Immature natural killer cell (primary cell): ENCODE data around the gene ADD1. TPM values are rescaled to one million over a fixed set of nuclear protein-coding genes. Genes with fewer than 3 reads are reported as not detected.
"Not testable (repeated sequence)": the region's sequence is repeated elsewhere in the genome, so short reads cannot be mapped to it uniquely, and the experiment has no call there.

Experiments used
- DNase-seq, 3 donors: peaks; one replicate each; pipeline ENCODE4 v3.0.0; 2022; ENCODE audit warnings: mixed read lengths in 1 of 3
- H3K27ac Mint-ChIP-seq, 6 donors: one replicate each; pipeline ENCODE4 v1.8.0; 2020; ENCODE audit warnings: mixed read lengths in 6 of 6, mild to moderate bottlenecking in 5 of 6, inconsistent platforms in 4 of 6, moderate library complexity in 3 of 6
- H3K27me3 Mint-ChIP-seq, 3 donors: one replicate each; pipeline ENCODE4 v1.8.0; 2020 to 2021; ENCODE audit warnings: low read depth in 3 of 3, mild to moderate bottlenecking in 3 of 3, mixed read lengths in 3 of 3, moderate library complexity in 3 of 3, inconsistent platforms in 1 of 3
- H3K36me3 Mint-ChIP-seq, 3 donors: one replicate each; pipeline ENCODE4 v1.8.0; 2020; ENCODE audit warnings: mixed read lengths in 3 of 3, inconsistent platforms in 2 of 3, mild to moderate bottlenecking in 2 of 3
- H3K4me1 Mint-ChIP-seq, 2 donors: one replicate each; pipeline ENCODE4 v1.8.0; 2020; ENCODE audit warnings: inconsistent platforms in 2 of 2, mild to moderate bottlenecking in 2 of 2, mixed read lengths in 2 of 2, moderate library complexity in 1 of 2
- H3K4me3 Mint-ChIP-seq, 5 donors: one replicate each; pipeline ENCODE4 v1.8.0; 2020; ENCODE audit warnings: mild to moderate bottlenecking in 5 of 5, mixed read lengths in 5 of 5, inconsistent platforms in 3 of 5, moderate library complexity in 3 of 5
- H3K9me3 Mint-ChIP-seq, 6 donors: one replicate each; pipeline ENCODE4 v1.8.0; 2020; ENCODE audit warnings: mild to moderate bottlenecking in 6 of 6, mixed read lengths in 6 of 6, inconsistent platforms in 4 of 6, moderate library complexity in 3 of 6
- polyA plus RNA-seq, 3 donors: library from polyadenylated mRNA; unstranded; fragments of 300-500 nt; fragmentation: Illumina TruSeq; gene quantifications; one replicate each; pipeline ENCODE4 v1.2.3, GENCODE V29; 2021

ADD1 gene
- polyA plus RNA-seq, 3 donors from 2014 or later = 207 to 318 (median 314) TPM

DNA sequence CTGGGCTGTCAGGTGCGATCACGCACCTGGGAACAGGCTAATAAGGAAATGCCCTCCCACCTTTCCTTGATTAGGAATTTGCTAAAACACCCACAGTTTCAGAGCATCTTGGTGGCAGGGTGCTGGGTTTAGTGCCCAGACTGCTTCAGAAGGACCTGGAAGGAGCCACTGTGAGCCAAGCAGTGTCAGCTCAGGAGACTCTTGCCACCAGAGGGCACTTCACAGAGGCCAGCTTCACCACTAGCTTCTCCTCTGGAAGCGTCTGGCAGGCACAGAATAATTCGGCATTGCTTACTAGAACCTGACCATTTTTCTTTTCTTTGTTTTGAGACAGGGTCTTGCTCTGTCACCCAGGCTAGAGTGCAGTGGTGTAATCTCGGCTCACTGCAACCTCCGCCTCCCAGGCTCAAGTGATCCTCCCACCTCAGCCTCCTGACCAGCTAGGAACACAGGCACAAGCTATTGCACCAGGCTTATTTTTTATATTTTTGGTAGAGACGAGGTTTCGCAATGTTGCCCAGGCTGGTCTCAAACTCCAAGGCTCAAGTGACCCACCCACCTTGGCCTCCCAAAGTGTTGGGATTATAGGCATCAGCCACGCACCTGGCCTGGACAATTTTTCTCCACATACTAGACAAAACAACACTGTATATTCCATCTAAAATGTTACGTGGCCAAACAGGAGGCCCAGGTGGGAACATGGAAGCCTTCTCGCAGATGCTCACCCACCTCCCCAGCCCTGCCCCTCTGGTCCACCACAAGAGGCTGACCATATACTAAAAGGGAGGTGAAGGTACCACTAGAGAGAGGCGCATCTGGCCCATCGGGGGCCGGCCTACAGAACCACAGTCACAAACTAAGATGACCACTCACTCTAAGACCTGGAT lies 105.5 kb downstream of the ADD1 start:
- H3K4me1 Mint-ChIP-seq = peaks cover 2 to 4% of the 10 kb centered on the region in 2 donors
- peaks cover 29 to 66% (median 34%) of the 10 kb centered on the region in 3 donors for H3K36me3 Mint-ChIP-seq

GRCh38 chr4:2949782-2950125 lies 106.1 kb downstream of the ADD1 start:
- peaks cover 29 to 71% (median 37%) of the 10 kb centered on the region in 3 donors for H3K36me3 Mint-ChIP-seq
- no peak for DNase-seq
- H3K27me3 Mint-ChIP-seq = peaks cover 0 to 2% (median 2%) of the 10 kb centered on the region in 3 donors
- H3K4me3 Mint-ChIP-seq = no peak overlapping the region
- H3K27ac Mint-ChIP-seq = peak overlapping the region in 2 of 6 donors; percentile 35 to 46
- H3K9me3 Mint-ChIP-seq = no peaks in the 10 kb centered on the region
- peaks cover 2 to 9% of the 10 kb centered on the region in 2 donors for H3K4me1 Mint-ChIP-seq

More for the DNA sequence above, 105.5 kb downstream of the ADD1 start:
- H3K27ac Mint-ChIP-seq = peak overlapping the region in 1 of 6 donors; percentile 35
- H3K4me3 Mint-ChIP-seq = no peak overlapping the region
- peaks cover 0 to 2% (median 2%) of the 10 kb centered on the region in 3 donors for H3K27me3 Mint-ChIP-seq
- no peak for DNase-seq
- H3K9me3 Mint-ChIP-seq = no peaks in the 10 kb centered on the region

- no peak for DNase-seq
- Mint-ChIP-seq H3K4me1 (peaks cover 2 to 9% of the 10 kb centered on the region in 2 donors), H3K4me3 (peak overlapping the region in 1 of 5 donors; percentile 40), H3K36me3 (peaks cover 29 to 68% (median 34%) of the 10 kb centered on the region in 3 donors), H3K27ac (peak overlapping the region in 2 of 6 donors; percentile 46 to 76), H3K27me3 (peaks cover 0 to 2% (median 2%) of the 10 kb centered on the region in 3 donors), H3K9me3 (no peaks in the 10 kb centered on the region)
Observed at GRCh38 chr4:2950221-2950989, 106.8 kb downstream of the ADD1 start.

GRCh38 chr4:2953496-2953895 lies 109.9 kb downstream of the ADD1 start:
- no peaks in the 10 kb centered on the region for H3K9me3 Mint-ChIP-seq
- peaks cover 0 to 1% (median 0%) of the 10 kb centered on the region in 3 donors for H3K27me3 Mint-ChIP-seq
- H3K36me3 Mint-ChIP-seq = peaks cover 31 to 63% (median 32%) of the 10 kb centered on the region in 3 donors
- DNase-seq = no peak
- H3K4me3 Mint-ChIP-seq = no peak overlapping the region
- H3K27ac Mint-ChIP-seq = peak overlapping the region in 3 of 6 donors; percentile 7 to 85 (median 28)
- peaks cover 3 to 19% of the 10 kb centered on the region in 2 donors for H3K4me1 Mint-ChIP-seq

- Mint-ChIP-seq H3K27me3 (peaks cover 0 to 9% (median 2%) of the 10 kb centered on the region in 3 donors), H3K4me1 (peaks cover 5 to 29% of the 10 kb centered on the region in 2 donors), H3K9me3 (no peaks in the 10 kb centered on the region), H3K27ac (peak overlapping the region; percentile 74 to 86 (median 84)), H3K4me3 (no peak overlapping the region), H3K36me3 (peaks cover 30 to 64% (median 32%) of the 10 kb centered on the region in 3 donors)
- no peak for DNase-seq
Observed at GRCh38 chr4:2954358-2955185, 110.9 kb downstream of the ADD1 start.

- not testable (repeated sequence) for DNase-seq, H3K9me3 Mint-ChIP-seq, H3K4me3 Mint-ChIP-seq
- Mint-ChIP-seq H3K27ac (peak overlapping the region in 3 of 6 donors; percentile 24 to 64 (median 46)), H3K4me1 (peaks cover 6 to 36% of the 10 kb centered on the region in 2 donors), H3K27me3 (peaks cover 2 to 16% (median 5%) of the 10 kb centered on the region in 3 donors), H3K36me3 (peaks cover 22 to 55% (median 27%) of the 10 kb centered on the region in 3 donors)
Observed at GRCh38 chr4:2955186-2956044, 111.8 kb downstream of the ADD1 start.

DNA sequence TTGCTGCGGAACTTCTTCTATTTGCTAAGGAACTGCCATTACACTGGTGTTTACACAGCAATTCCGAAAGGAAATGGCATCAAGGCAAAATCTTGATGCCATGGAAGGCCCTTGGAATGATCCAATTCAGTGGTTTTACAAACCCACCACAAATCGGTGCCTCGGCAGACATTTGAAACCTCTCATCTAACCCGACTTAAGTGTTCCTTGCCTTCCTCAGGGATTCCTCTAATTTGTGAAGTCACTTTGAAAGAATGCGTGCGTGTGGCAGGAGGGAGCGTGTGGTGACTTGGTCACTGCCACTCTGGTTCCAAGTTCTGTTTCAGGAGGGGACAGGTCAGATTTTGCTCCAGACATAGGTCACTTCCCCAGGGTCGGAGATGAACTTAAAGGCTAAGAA lies 114.8 kb downstream of the ADD1 start:
- DNase-seq = no peak
- peaks cover 13 to 32% (median 14%) of the 10 kb centered on the region in 3 donors for H3K36me3 Mint-ChIP-seq
- no peaks in the 10 kb centered on the region for H3K9me3 Mint-ChIP-seq
- peaks cover 4 to 32% (median 5%) of the 10 kb centered on the region in 3 donors for H3K27me3 Mint-ChIP-seq
- peaks cover 24 to 54% of the 10 kb centered on the region in 2 donors for H3K4me1 Mint-ChIP-seq
- H3K4me3 Mint-ChIP-seq = no peak overlapping the region
- peak overlapping the region in 2 of 6 donors; percentile 7 to 62 for H3K27ac Mint-ChIP-seq

GRCh38 chr4:2960450-2960849 lies 116.8 kb downstream of the ADD1 start:
- DNase-seq, H3K9me3 Mint-ChIP-seq: not testable (repeated sequence)
- H3K4me1 Mint-ChIP-seq = peaks cover 29 to 53% of the 10 kb centered on the region in 2 donors
- H3K27me3 Mint-ChIP-seq = peaks cover 4 to 34% (median 5%) of the 10 kb centered on the region in 3 donors
- H3K4me3 Mint-ChIP-seq = peak overlapping the region in 1 of 5 donors; percentile 41
- H3K36me3 Mint-ChIP-seq = peaks cover 10 to 19% (median 11%) of the 10 kb centered on the region in 3 donors
- peak overlapping the region in 3 of 6 donors; percentile 41 to 82 (median 68) for H3K27ac Mint-ChIP-seq

DNA sequence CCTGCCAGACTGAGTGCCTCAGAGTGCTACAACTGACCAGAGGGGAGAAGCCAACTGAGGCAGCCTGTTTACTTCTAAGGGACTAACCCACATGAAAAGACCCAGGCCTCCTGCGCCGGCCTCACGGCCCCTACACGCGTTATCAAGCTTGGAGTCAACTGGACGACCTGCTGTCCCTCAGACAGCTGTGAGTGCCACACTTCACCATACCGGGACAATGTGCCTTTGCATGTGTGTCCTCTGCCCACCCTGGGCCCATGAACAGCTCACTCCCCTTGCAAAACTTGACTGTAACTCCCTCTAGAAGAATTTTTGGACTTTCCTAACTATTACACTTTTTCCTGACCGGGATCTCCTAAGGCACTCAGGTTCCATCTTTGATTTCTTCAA lies 117.8 kb downstream of the ADD1 start:
- peak overlapping the region; percentile 77 to 90 (median 88) for H3K4me3 Mint-ChIP-seq
- peaks cover 4 to 34% (median 5%) of the 10 kb centered on the region in 3 donors for H3K27me3 Mint-ChIP-seq

GRCh38 chr4:2961811-2962441 lies 118.3 kb downstream of the ADD1 start:
- peaks cover 7 to 12% (median 7%) of the 10 kb centered on the region in 3 donors for H3K36me3 Mint-ChIP-seq
- peak in 2 of 3 donors; percentile 21 to 35 for DNase-seq
- H3K4me1 Mint-ChIP-seq = peaks cover 29 to 53% of the 10 kb centered on the region in 2 donors
- H3K4me3 Mint-ChIP-seq = peak overlapping the region; percentile 77 to 90 (median 88)
- no peaks in the 10 kb centered on the region for H3K9me3 Mint-ChIP-seq
- peaks cover 4 to 34% (median 5%) of the 10 kb centered on the region in 3 donors for H3K27me3 Mint-ChIP-seq
- peak overlapping the region; percentile 86 to 95 (median 92) for H3K27ac Mint-ChIP-seq

More for the DNA sequence above, 117.8 kb downstream of the ADD1 start:
- Mint-ChIP-seq H3K4me1 (peaks cover 29 to 53% of the 10 kb centered on the region in 2 donors), H3K36me3 (peaks cover 9 to 15% (median 10%) of the 10 kb centered on the region in 3 donors), H3K9me3 (no peaks in the 10 kb centered on the region), H3K27ac (peak overlapping the region; percentile 86 to 95 (median 92))
- no peak for DNase-seq

DNA sequence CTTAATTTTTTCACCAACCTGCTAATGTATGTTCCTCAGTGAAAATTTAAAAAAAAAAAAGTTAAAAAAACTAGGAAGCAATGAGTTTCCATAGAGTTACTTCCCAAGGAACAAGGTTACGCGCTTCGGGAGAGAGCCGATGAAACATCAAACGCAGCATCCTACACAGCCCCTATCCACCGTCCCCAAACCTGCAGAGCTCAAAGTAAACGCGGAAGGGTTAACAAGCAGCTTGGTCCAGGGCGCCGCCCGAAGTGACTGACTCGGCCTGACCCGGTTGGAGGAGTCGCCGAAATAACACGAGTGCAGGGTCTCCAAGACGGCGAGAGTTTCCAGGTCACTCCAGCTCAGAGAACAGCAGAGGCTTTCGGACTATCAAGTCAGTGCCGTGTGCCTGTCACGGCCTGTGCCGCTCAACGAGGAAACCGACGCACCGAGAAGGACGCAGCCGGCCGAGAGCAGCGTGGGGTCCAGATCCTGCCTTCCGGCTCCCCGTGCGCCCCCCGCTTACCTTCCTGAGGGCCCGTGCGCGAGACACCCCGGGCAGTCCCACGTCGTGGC lies 119.0 kb downstream of the ADD1 start:
- H3K27me3 Mint-ChIP-seq = peaks cover 4 to 34% (median 5%) of the 10 kb centered on the region in 3 donors
- H3K36me3 Mint-ChIP-seq = peaks cover 2 to 8% (median 4%) of the 10 kb centered on the region in 3 donors
- peak overlapping the region; percentile 86 to 95 (median 92) for H3K27ac Mint-ChIP-seq
- no peaks in the 10 kb centered on the region for H3K9me3 Mint-ChIP-seq
- peak overlapping the region; percentile 77 to 90 (median 88) for H3K4me3 Mint-ChIP-seq
- H3K4me1 Mint-ChIP-seq = peaks cover 28 to 49% of the 10 kb centered on the region in 2 donors
- DNase-seq = no peak
